HepG2 (cell line): Measurements from ENCODE around the gene UQCR11. TPM values are rescaled to one million over a fixed set of nuclear protein-coding genes. Genes with fewer than 3 reads are reported as not detected.

Source experiments
- CEBPG ChIP-seq: IDR thresholded peaks from 2 replicates; pipeline ENCODE4 v1.6.1; 2016
- GMEB2 ChIP-seq: IDR thresholded peaks from 2 replicates; pipeline ENCODE4 v1.6.1; 2016; ENCODE audit warnings: missing biosample characterization, missing genetic modification reagents, low read depth
- GPN1 ChIP-seq: sonication (generic); formaldehyde crosslinking; IDR thresholded peaks from 2 replicates; pipeline ENCODE4 v1.5.1; 2020; ENCODE audit warnings: missing genetic modification reagents, borderline replicate concordance
- GTF2F1 ChIP-seq: fragments of 150-350 bp; IDR thresholded peaks from 2 replicates; pipeline ENCODE4 v1.6.1; 2014; ENCODE audit warnings: low read length
- IRX3 ChIP-seq: sonication (generic); formaldehyde crosslinking; IDR thresholded peaks from 2 replicates; pipeline ENCODE4 v1.8.1; 2023; ENCODE audit warnings: mild to moderate bottlenecking, low read depth, missing genetic modification reagents, borderline replicate concordance
- MIER2 ChIP-seq: IDR thresholded peaks from 2 replicates; pipeline ENCODE4 v1.6.1; 2016; ENCODE audit warnings: missing biosample characterization, missing genetic modification reagents
- MIXL1 ChIP-seq: IDR thresholded peaks from 2 replicates; pipeline ENCODE4 v1.6.1; 2016
- ZBTB1 ChIP-seq: sonication (generic); formaldehyde crosslinking; IDR thresholded peaks from 2 replicates; pipeline ENCODE4 v1.4.0; 2020; ENCODE audit warnings: missing genetic modification reagents, borderline replicate concordance
- ZFP37 ChIP-seq: sonication (generic); formaldehyde crosslinking; IDR thresholded peaks from 2 replicates; pipeline ENCODE4 v1.4.0; 2020; ENCODE audit warnings: missing genetic modification reagents, borderline replicate concordance
- ZFX ChIP-seq: sonication (generic); formaldehyde crosslinking; IDR thresholded peaks from 2 replicates; pipeline ENCODE4 v1.4.0; 2020; ENCODE audit warnings: mild to moderate bottlenecking, low read depth, missing genetic modification reagents, moderate library complexity
- ZNF713 ChIP-seq: sonication (generic); formaldehyde crosslinking; IDR thresholded peaks from 2 replicates; pipeline ENCODE4 v1.4.0; 2020; ENCODE audit warnings: mild to moderate bottlenecking, missing genetic modification reagents
- ZNF747 ChIP-seq: sonication (generic); formaldehyde crosslinking; IDR thresholded peaks from 2 replicates; pipeline ENCODE4 v1.8.1; 2023; ENCODE audit warnings: missing genetic modification reagents, mild to moderate bottlenecking, borderline replicate concordance
- polyA plus RNA-seq, 8 experiments: library from polyadenylated mRNA; depleted of rRNA in 3 of 8; stranded (reverse) in 7 of 8; unstranded in 1 of 8; fragments of >200 nt; fragmentation: Illumina TruSeq in 4 of 8; extraction: Trizol in 4 of 8; gene quantifications; 2 replicates each; pipeline versions ENCODE4 v1.2.1 to v1.2.3, GENCODE V29; 2011 to 2016; ENCODE audit warnings: low read depth in 4 of 8, missing spikeins in 1 of 8, mixed read lengths in 1 of 8; ENCODE audit not compliant: insufficient read depth in 1 of 8
- total RNA-seq, 5 experiments: library from RNA; depleted of rRNA; stranded (reverse); fragments of >200 nt; fragmentation: Illumina TruSeq; extraction: Trizol; gene quantifications; 2 replicates each; pipeline ENCODE4 v1.2.3, GENCODE V29; 2016; ENCODE audit warnings: low read depth in 1 of 5
- TF ChIP-seq, protein P1 (sequence below), 2 experiments: sonication (generic) in 1 of 2; formaldehyde crosslinking in 1 of 2; IDR thresholded peaks; 2 replicates each; pipeline versions ENCODE4 v1.4.0 to v1.6.1; 2016 to 2020; ENCODE audit warnings: borderline replicate concordance in 1 of 2, low read depth in 1 of 2, mild to moderate bottlenecking in 1 of 2, missing genetic modification reagents in 1 of 2
- TF ChIP-seq, protein P2 (sequence below): sonication (generic); formaldehyde crosslinking; IDR thresholded peaks from 2 replicates; pipeline ENCODE4 v1.4.0; 2020; ENCODE audit warnings: low read depth, mild to moderate bottlenecking, missing genetic modification reagents
- TF ChIP-seq, protein P3 (sequence below): fragments of 450-650 bp; IDR thresholded peaks from 2 replicates; pipeline ENCODE4 v1.6.1; 2017; ENCODE audit warnings: mild to moderate bottlenecking

Gene UQCR11
- total and polyA plus RNA-seq, 2 of the 13 experiments (the other 11 are each of a cell fraction or from before 2014, with no cell fraction given) = 125 to 214 TPM

GRCh38 chr19:1605236-1606137 is at the start of gene UQCR11 (continued):
- TF ChIP-seq, protein P1, sequence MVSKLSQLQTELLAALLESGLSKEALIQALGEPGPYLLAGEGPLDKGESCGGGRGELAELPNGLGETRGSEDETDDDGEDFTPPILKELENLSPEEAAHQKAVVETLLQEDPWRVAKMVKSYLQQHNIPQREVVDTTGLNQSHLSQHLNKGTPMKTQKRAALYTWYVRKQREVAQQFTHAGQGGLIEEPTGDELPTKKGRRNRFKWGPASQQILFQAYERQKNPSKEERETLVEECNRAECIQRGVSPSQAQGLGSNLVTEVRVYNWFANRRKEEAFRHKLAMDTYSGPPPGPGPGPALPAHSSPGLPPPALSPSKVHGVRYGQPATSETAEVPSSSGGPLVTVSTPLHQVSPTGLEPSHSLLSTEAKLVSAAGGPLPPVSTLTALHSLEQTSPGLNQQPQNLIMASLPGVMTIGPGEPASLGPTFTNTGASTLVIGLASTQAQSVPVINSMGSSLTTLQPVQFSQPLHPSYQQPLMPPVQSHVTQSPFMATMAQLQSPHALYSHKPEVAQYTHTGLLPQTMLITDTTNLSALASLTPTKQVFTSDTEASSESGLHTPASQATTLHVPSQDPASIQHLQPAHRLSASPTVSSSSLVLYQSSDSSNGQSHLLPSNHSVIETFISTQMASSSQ (IDR thresholded peaks at IDR 0.05; ENCODE audit: low read depth) = no peak
- TF ChIP-seq, protein P1 (CRISPR knock-in tag; IDR thresholded peaks at IDR 0.05; ENCODE audit: borderline replicate concordance) = peak; percentile 39; the same call in 1 of the 2 replicates
- TF ChIP-seq, protein P2, sequence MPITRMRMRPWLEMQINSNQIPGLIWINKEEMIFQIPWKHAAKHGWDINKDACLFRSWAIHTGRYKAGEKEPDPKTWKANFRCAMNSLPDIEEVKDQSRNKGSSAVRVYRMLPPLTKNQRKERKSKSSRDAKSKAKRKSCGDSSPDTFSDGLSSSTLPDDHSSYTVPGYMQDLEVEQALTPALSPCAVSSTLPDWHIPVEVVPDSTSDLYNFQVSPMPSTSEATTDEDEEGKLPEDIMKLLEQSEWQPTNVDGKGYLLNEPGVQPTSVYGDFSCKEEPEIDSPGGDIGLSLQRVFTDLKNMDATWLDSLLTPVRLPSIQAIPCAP (CRISPR knock-in tag) = no peak
- TF ChIP-seq MIER2 (CRISPR knock-in tag) (0 out of 2 replicates have a peak, but pooled peaks have one; percentile 37), ZFX (CRISPR knock-in tag) (peak; percentile 73), GMEB2 (CRISPR knock-in tag) (no peak), MIXL1 (CRISPR knock-in tag) (0 out of 2 replicates have a peak, but pooled peaks have one; percentile 32), CEBPG (CRISPR knock-in tag) (no peak), ZFP37 (0 out of 2 replicates have a peak, but pooled peaks have one; percentile 79), ZNF713 (CRISPR knock-in tag) (no peak), IRX3 (CRISPR knock-in tag) (no peak), ZNF747 (CRISPR knock-in tag) (no peak), GTF2F1 (no peak), GPN1 (CRISPR knock-in tag) (no peak), ZBTB1 (CRISPR knock-in tag) (no peak)
- TF ChIP-seq, protein P3, sequence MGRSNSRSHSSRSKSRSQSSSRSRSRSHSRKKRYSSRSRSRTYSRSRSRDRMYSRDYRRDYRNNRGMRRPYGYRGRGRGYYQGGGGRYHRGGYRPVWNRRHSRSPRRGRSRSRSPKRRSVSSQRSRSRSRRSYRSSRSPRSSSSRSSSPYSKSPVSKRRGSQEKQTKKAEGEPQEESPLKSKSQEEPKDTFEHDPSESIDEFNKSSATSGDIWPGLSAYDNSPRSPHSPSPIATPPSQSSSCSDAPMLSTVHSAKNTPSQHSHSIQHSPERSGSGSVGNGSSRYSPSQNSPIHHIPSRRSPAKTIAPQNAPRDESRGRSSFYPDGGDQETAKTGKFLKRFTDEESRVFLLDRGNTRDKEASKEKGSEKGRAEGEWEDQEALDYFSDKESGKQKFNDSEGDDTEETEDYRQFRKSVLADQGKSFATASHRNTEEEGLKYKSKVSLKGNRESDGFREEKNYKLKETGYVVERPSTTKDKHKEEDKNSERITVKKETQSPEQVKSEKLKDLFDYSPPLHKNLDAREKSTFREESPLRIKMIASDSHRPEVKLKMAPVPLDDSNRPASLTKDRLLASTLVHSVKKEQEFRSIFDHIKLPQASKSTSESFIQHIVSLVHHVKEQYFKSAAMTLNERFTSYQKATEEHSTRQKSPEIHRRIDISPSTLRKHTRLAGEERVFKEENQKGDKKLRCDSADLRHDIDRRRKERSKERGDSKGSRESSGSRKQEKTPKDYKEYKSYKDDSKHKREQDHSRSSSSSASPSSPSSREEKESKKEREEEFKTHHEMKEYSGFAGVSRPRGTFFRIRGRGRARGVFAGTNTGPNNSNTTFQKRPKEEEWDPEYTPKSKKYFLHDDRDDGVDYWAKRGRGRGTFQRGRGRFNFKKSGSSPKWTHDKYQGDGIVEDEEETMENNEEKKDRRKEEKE = no peak
